ENCODE results near the gene FLT3. TPM values are rescaled to one million over a fixed set of nuclear protein-coding genes. Genes with fewer than 3 reads are reported as not detected.

Gene FLT3
- total and polyA plus RNA-seq, 11 donors, result 0.09 to 0.48 (median 0.21) TPM; not detected in 2

DNA sequence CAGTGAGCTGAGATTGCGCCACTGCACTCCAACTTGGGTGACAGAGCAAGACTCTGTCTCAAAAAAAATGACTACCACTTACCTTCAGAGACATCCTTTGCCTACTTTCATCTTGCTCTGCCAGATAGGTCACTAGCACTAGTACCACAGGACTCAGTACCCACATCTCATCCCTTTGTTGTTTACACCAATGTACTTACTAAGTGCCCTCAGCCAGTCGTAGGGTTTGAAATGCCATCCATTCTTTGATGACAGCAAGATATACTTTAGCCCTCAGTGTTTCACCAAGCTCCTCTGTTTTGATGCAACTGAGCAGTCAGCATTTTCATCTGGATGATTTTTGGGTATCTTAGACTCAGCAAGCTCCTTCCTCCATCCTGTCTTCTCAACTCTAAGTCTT lies 118.0 kb downstream of the FLT3 start:
- Histone ChIP-seq H3K4me1 (peaks cover 0 to 32% (median 9%) of the 10 kb centered on the region in 12 donors), H3K27me3 (peaks cover 47 to 97% (median 80%) of the 10 kb centered on the region in 9 donors), H3K27ac (no peak overlapping the region), H3K4me3 (no peak overlapping the region), H3K36me3 (no peaks in the 10 kb centered on the region), H3K9me3 (no peaks in the 10 kb centered on the region)
- TF ChIP-seq, protein P1, sequence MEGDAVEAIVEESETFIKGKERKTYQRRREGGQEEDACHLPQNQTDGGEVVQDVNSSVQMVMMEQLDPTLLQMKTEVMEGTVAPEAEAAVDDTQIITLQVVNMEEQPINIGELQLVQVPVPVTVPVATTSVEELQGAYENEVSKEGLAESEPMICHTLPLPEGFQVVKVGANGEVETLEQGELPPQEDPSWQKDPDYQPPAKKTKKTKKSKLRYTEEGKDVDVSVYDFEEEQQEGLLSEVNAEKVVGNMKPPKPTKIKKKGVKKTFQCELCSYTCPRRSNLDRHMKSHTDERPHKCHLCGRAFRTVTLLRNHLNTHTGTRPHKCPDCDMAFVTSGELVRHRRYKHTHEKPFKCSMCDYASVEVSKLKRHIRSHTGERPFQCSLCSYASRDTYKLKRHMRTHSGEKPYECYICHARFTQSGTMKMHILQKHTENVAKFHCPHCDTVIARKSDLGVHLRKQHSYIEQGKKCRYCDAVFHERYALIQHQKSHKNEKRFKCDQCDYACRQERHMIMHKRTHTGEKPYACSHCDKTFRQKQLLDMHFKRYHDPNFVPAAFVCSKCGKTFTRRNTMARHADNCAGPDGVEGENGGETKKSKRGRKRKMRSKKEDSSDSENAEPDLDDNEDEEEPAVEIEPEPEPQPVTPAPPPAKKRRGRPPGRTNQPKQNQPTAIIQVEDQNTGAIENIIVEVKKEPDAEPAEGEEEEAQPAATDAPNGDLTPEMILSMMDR (IDR thresholded peaks at IDR 0.05), result no peak
- TF ChIP-seq POLR2A (IDR thresholded peaks at IDR 0.05), result no peak
- intact Hi-C loops (cut with DNase I), result loop anchor here in 8 of 10 donors (2.0 to 10.0 kb wide), 9 partner anchors 150 to 998 kb away; no protein-coding TSS in a partner anchor
- DNase-seq (no peak), ATAC-seq (no peak)
- 49 to 61% (median 54%) methylated on average over 2 of the region's 2 CpGs for WGBS, 4 donors

DNA sequence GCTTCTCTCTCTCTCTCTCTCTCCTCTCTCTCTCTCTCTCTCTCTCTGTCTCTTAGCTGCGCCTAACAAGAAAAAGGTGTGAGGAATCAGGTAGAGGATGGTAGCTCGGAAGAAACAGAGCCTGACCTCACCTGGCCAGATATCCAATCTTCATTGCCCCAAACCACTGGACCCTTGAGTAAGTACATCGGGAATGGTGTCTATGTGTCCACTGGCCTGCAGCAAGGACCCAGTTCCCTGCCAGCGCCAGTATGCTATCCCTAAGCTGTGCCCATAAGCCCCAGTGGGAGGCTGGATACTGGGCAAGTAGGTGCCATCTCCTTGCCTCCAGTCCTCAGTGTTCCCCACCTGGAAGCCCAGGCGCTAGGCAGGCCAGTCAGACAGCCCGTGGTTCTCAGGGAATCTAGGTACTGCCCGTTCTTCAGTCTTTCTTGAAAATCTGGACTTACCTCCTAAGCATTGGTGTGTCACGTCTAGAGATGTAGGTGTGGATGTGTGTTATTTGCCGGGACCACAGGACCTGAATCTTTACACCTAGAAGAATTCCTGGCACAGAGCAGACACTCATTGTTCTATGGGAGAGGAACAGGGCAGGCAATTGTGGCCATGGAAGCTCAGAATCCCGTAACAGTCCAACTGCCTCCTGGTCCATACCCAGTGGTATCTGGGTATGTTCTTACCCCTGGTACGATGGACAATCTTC lies 119.2 kb downstream of the FLT3 start:
- ATAC-seq (no peak), DNase-seq (no peak)
- H3K27me3 ChIP-seq, result peaks cover 59 to 98% (median 89%) of the 10 kb centered on the region in 9 donors
- 15 to 21% (median 18%) methylated on average over 8 to 11 of the region's 11 CpGs for WGBS, 4 donors
- H3K27ac ChIP-seq, result no peak overlapping the region
- peaks cover 0 to 32% (median 9%) of the 10 kb centered on the region in 12 donors for H3K4me1 ChIP-seq
- H3K36me3 ChIP-seq, result no peaks in the 10 kb centered on the region
- no peaks in the 10 kb centered on the region for H3K9me3 ChIP-seq
- TF ChIP-seq, protein P1 (IDR thresholded peaks at IDR 0.05), result no peak
- no peak for TF ChIP-seq POLR2A (IDR thresholded peaks at IDR 0.05)
- H3K4me3 ChIP-seq, result no peak overlapping the region
- intact Hi-C loops (cut with DNase I), result loop anchor here in 8 of 10 donors (5.0 to 10.0 kb wide), 7 partner anchors 149 to 996 kb away; no protein-coding TSS in a partner anchor

DNA sequence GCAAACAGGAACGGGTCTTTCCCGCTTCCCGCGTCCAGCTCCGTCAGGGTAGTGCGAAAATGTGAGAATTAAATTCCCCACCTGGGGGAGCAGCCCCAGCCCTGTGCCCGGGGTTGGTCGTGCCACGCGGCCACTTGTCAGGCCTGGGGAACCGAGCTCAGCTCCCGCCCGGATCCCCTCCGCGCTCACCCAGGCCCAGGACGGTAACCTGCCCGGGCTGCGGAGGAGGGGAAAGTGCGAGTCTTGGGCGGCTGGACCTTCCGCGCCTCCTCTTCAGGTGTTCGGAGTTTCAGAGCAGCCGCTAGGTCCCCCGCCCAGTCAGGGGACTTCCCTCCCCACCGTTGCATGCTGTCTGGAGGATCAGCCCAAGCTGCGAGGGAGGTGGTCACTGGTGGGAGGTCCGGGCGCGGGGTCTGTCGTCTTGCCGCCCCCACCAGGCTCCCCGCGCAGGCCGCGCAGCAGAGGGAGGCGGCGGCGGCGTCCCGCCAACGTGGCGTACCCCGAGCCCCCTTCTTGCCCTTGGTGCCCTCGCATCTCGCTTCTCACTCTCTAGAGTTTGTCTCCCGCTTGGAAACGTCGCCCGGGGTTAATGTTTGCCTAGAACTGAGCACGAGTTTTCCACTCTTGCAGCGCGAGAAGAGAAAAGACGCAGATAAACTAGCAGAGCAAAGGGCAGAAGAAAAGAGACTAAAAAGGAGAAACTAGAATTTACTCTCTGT lies 119.9 kb downstream of the FLT3 start:
- ATAC-seq (no peak), DNase-seq (no peak)
- WGBS, 4 donors, result 2 to 6% (median 2%) methylated on average over 16 to 54 of the region's 54 CpGs
- H3K4me1 ChIP-seq, result peaks cover 0 to 37% (median 11%) of the 10 kb centered on the region in 12 donors
- no peak overlapping the region for H3K4me3 ChIP-seq
- TF ChIP-seq POLR2A (IDR thresholded peaks at IDR 0.05), result no peak
- TF ChIP-seq, protein P1 (IDR thresholded peaks at IDR 0.05), result no peak
- H3K36me3 ChIP-seq, result no peaks in the 10 kb centered on the region
- no peaks in the 10 kb centered on the region for H3K9me3 ChIP-seq
- no peak overlapping the region for H3K27ac ChIP-seq
- H3K27me3 ChIP-seq, result peaks cover 67 to 99% (median 89%) of the 10 kb centered on the region in 9 donors
- intact Hi-C loops (cut with DNase I), result loop anchor here in 8 of 10 donors (5.0 to 10.0 kb wide), 7 partner anchors 148 to 996 kb away; no protein-coding TSS in a partner anchor

DNA sequence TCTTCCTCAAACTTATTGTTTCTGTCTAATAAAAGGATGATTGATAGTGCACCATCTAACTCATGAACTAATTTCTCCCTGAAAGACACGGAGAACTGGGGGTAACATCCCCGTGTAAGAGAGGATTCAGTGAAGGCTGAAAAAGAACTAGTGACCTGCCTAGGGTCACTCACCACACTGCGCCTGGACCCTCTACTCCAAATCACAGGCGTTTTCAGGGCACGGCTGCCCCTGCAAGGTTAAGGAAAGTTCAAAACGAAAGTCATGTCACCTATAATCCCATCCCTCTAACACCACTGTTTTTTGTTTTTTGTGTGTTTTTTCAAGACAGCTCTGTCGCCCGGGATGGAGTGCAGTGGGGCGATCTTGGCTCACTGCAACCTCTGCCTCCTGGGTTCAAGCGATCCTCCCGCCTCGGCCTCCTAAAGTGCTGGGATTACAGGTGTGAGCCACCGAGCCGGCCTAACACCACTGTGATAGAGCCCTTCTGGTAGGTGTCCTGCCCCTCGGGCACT lies 120.6 kb downstream of the FLT3 start:
- H3K4me3 ChIP-seq, result no peak overlapping the region
- ATAC-seq (no peak), DNase-seq (no peak)
- intact Hi-C loops (cut with DNase I), result loop anchor here in 8 of 10 donors (5.0 to 10.0 kb wide), 7 partner anchors 148 to 995 kb away; no protein-coding TSS in a partner anchor
- 4 to 5% (median 4%) methylated on average over 15 of the region's 15 CpGs for WGBS, 4 donors
- no peak overlapping the region for H3K27ac ChIP-seq
- no peaks in the 10 kb centered on the region for H3K9me3 ChIP-seq
- H3K4me1 ChIP-seq, result peaks cover 0 to 38% (median 11%) of the 10 kb centered on the region in 12 donors
- no peaks in the 10 kb centered on the region for H3K36me3 ChIP-seq
- TF ChIP-seq, protein P1 (IDR thresholded peaks at IDR 0.05), result no peak
- no peak for TF ChIP-seq POLR2A (IDR thresholded peaks at IDR 0.05)
- peaks cover 73 to 99% (median 94%) of the 10 kb centered on the region in 9 donors for H3K27me3 ChIP-seq

All from heart left ventricle (tissue), 16 donors.